T-helper 1 cell treated with Interleukin-12 subunit alpha and Interleukin-12 subunit beta and Interleukin-4 antibody, amounts not matched to agents 30 μg/mL and 1 μg/mL, for 36 hours (primary cell): ENCODE results near the gene SSX1.
"Not testable (repeated sequence)": the region's sequence is repeated elsewhere in the genome, so short reads cannot be mapped to it uniquely, and the experiment has no call there.

Experiments
- H3K27ac Mint-ChIP-seq: one replicate; pipeline ENCODE4 v1.8.0; 2021; ENCODE audit warnings: mild to moderate bottlenecking, mixed read lengths
- H3K27me3 Mint-ChIP-seq: one replicate; pipeline ENCODE4 v1.8.0; 2021; ENCODE audit warnings: low read depth, mixed read lengths
- H3K36me3 Mint-ChIP-seq: one replicate; pipeline ENCODE4 v1.8.0; 2021; ENCODE audit warnings: low read depth, mixed read lengths
- H3K4me1 Mint-ChIP-seq: one replicate; pipeline ENCODE4 v1.8.0; 2021; ENCODE audit warnings: low read depth, mixed read lengths
- H3K4me3 Mint-ChIP-seq: one replicate; pipeline ENCODE4 v1.8.0; 2021; ENCODE audit warnings: mild to moderate bottlenecking, moderate library complexity, mixed read lengths
- H3K9me3 Mint-ChIP-seq: one replicate; pipeline ENCODE4 v1.8.0; 2021; ENCODE audit warnings: mixed read lengths

Gene SSX1, protein sequence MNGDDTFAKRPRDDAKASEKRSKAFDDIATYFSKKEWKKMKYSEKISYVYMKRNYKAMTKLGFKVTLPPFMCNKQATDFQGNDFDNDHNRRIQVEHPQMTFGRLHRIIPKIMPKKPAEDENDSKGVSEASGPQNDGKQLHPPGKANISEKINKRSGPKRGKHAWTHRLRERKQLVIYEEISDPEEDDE

DNA sequence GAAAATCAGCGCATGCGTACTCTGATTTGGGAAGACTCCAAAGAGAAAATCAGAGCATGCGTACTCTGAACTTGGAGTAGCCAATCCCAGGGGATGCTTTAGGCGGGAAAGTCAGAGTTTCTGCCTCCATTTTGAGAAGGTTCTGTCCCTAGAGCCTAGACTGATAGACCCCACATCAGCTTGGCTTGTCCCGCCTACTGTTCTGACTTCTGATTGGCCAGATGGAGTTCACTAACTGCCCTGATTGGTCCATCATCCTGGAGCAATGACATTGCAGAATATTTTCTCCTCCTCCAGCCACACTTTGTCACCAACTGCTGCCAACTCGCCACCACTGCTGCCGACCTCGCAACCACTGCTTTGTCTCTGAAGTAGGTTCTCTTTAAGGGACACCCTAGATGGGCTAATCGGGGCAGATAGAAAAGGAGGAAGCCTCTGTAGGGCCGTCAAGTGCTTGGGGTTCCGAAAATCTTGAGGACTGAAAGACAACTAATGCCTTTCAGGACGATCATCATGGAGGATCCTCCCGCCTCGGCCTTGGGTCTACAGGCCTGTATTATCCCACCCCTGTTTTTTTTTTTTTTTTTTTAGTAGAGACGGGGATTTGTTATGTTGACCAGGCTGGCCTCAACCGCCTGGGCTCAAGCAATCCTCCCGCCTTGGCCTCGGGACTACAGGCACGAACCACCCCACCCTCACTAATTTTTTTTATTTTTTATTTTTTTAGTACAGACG lies at the start of gene SSX1:
Gene SSX1, plus strand, starts transcription at position 331 of the 735 bp plus-strand sequence. CDS start 1,850 bp downstream, outside the sequence.
- not testable (repeated sequence) for H3K27ac Mint-ChIP-seq, H3K27me3 Mint-ChIP-seq, H3K4me3 Mint-ChIP-seq, H3K4me1 Mint-ChIP-seq, H3K36me3 Mint-ChIP-seq, H3K9me3 Mint-ChIP-seq

DNA sequence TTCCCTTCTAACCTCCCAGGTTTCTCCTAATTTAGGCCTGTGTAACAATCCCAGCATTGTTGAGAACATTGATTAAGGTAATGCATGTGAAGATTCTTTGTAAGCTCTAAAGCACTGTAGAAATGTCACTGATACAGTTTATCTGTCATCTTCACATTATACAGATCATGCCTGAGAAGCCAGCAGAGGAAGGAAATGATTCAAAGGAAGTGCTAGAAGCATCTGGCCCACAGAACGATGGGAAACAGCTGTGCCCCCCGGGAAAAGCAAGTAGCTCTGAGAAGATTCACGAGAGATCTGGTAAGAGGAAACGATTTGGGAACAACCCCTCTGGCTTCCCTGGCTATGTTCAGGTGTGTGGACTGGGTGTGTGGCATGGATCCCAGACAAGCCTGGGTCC lies 40.9 kb upstream of the SSX1 start:
- not testable (repeated sequence) for H3K4me3 Mint-ChIP-seq, H3K4me1 Mint-ChIP-seq, H3K27ac Mint-ChIP-seq, H3K9me3 Mint-ChIP-seq, H3K27me3 Mint-ChIP-seq, H3K36me3 Mint-ChIP-seq

- H3K4me3 Mint-ChIP-seq, H3K9me3 Mint-ChIP-seq, H3K36me3 Mint-ChIP-seq, H3K27ac Mint-ChIP-seq, H3K4me1 Mint-ChIP-seq, H3K27me3 Mint-ChIP-seq: not testable (repeated sequence)
These were observed 31.0 kb upstream of the SSX1 start for GRCh38 chrX:48224196-48224595.

GRCh38 chrX:48252945-48253344 lies 2.2 kb upstream of the SSX1 start:
- not testable (repeated sequence) for H3K4me1 Mint-ChIP-seq, H3K27me3 Mint-ChIP-seq, H3K4me3 Mint-ChIP-seq, H3K9me3 Mint-ChIP-seq, H3K36me3 Mint-ChIP-seq, H3K27ac Mint-ChIP-seq

DNA sequence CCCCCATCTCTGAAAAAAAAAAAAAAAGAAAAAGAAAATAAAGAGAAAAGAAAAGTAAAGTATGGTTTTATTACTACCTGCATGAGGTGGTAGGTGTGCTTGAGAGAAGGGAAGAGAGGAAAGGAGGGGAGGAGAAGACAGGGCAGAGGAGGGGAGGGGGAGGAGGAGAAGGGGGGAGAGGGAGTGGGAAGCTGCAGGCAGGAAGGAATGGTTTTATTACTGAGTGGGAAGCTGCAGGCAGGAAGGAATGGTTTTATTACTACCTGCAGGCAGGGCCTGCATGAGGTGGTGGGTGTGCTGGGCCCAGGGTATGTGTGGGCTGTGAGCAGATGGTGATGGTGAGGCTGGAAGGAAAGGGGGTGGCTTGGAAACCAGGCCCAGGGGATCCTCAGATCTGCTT lies 19.2 kb downstream of the SSX1 start:
- not testable (repeated sequence) for H3K4me1 Mint-ChIP-seq, H3K27me3 Mint-ChIP-seq, H3K9me3 Mint-ChIP-seq, H3K36me3 Mint-ChIP-seq, H3K27ac Mint-ChIP-seq, H3K4me3 Mint-ChIP-seq

GRCh38 chrX:48278958-48279357 lies 23.8 kb downstream of the SSX1 start:
- no peaks in the 10 kb centered on the region for H3K36me3 Mint-ChIP-seq
- no peaks in the 10 kb centered on the region for H3K9me3 Mint-ChIP-seq
- no peaks in the 10 kb centered on the region for H3K4me1 Mint-ChIP-seq
- no peak overlapping the region for H3K4me3 Mint-ChIP-seq
- H3K27me3 Mint-ChIP-seq, result no peaks in the 10 kb centered on the region
- no peak overlapping the region for H3K27ac Mint-ChIP-seq

DNA sequence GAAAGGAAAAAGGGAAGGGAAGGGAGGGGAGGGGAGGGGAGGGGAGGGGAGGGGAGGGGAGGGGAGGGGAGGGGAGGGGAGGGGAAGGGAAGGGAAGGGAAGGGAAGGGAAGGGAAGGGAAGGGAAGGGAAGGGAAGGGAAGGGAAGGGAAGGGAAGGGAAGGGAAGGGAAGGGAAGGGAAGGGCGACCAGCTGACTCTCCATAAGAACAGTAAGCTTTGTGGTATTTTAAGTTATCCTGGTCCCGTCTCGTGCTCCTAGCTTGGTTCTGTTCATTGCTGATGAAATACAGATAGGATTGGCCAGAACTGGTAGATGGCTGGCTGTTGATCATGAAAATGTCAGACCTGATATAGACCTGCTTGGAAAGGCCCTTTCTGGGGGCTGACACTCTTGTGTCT lies 25.5 kb downstream of the SSX1 start:
- H3K4me3 Mint-ChIP-seq, H3K9me3 Mint-ChIP-seq, H3K27ac Mint-ChIP-seq, H3K27me3 Mint-ChIP-seq, H3K4me1 Mint-ChIP-seq, H3K36me3 Mint-ChIP-seq: not testable (repeated sequence)

DNA sequence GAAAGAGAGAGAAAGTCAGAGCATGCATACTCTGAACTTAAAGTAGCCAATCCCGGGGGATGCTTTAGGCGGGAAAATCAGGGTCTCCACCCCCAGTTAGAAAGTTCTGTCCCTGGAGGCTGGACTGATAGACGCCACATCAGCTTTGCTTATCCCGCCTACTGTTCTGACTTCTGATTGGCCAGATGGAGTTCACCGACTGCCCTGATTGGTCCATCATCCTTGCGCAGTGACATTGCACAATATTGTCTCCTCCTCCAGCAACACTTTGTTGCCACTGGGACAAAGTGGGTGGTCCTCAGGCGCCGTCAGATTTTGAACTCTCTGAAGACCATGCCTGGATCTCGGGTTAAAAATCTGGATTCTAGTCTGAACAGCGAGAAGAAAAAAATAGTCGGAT lies 51.0 kb downstream of the SSX1 start:
- Mint-ChIP-seq H3K4me1 (no peaks in the 10 kb centered on the region), H3K4me3 (no peak overlapping the region), H3K9me3 (no peaks in the 10 kb centered on the region), H3K27ac (no peak overlapping the region), H3K27me3 (no peaks in the 10 kb centered on the region), H3K36me3 (no peaks in the 10 kb centered on the region)

DNA sequence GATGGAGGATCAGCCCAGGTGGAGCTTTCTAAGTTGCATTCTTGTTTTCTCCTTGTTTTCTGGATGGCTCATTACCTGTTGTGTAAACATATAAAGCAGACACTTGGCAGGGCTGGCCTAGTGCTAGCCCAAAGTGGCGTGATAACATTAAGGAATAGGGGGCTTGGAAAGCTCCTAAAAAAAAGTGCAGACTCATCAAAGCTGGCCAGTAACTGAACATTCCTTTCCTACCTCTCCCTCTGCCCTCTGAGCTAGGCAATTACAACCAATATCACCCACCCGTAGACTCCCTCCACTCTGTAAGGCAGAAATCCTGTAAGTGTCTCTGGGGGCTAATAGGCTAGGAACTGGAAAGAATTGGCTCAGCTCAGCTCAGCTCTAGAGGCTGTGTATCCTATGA lies 58.8 kb downstream of the SSX1 start:
- H3K9me3 Mint-ChIP-seq, H3K4me3 Mint-ChIP-seq, H3K36me3 Mint-ChIP-seq, H3K27me3 Mint-ChIP-seq, H3K27ac Mint-ChIP-seq, H3K4me1 Mint-ChIP-seq: not testable (repeated sequence)
